GM15510 (cell line): Measurements from ENCODE around the gene CCNDBP1.

Source experiments
- POLR2A ChIP-seq: IDR thresholded peaks from 3 replicates; pipeline ENCODE4 v1.6.1; 2011; ENCODE audit warnings: borderline replicate concordance; ENCODE audit not compliant: insufficient read length; ENCODE audit errors: extremely low read depth

CCNDBP1 gene

DNA sequence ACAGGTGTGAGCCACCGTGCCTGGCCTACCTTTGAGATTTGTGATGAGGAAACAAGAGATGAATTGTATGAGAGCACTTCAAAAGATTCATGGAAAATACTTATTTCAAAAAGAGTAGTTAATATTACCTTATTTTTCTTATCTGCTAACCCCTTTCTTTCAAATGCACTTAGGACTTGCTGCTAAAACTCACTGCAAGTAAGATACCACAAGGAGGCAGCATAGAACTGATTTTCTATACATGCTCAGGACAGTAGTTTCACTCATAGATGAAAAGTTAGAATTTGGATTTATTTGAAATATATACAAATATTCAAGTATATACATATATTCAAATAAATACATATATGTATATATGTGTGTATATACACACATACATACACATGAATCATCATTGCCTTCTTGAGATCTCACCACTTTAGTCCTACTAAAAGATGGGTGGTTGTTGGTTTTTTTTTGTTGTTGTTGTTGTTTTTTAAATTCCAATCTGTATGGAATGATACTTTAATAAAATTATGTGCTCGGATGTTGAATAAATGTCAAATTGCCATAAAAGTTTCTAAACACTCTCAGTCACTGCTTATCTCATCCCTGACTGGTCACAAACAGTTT is 2.4 kb downstream of the CCNDBP1 start:
- no peak for TF ChIP-seq POLR2A

DNA sequence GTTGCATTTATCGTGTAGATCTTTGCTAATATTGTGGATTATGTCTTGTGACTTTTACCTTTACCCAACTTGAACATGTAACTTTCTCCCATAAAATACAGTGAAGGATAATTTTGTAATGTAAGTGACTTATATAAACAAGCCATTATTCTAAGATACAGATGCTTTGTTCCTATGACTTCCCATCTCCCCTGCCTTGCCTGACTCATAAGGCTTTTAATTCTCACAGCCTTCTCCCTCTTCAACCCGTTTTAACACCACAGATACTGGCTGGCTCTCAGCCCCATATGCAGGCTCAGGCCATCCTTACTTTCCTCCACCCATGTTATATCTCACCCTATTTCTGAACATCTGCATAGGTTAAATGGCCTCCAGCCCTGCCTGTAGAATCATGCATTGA is 4.1 kb downstream of the CCNDBP1 start:
- TF ChIP-seq POLR2A = no peak

DNA sequence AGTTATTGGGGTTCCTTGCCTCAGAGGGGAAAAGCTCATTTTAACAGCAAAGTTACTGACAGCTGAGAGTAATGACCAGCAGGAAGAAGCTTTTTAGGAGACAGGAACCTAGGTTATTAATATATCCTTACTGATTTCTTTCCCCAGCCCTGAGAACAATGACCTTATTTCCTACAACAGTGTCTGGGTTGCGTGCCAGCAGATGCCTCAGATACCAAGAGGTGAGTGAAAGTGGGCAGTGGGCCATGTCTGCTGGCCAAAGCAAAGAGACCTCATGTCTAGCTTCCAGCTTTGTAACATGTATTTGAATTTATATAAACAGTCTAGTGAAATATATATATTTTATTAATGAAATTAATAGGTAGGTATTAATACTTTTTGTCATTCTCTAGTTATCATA is 5.0 kb downstream of the CCNDBP1 start:
- no peak for TF ChIP-seq POLR2A

DNA sequence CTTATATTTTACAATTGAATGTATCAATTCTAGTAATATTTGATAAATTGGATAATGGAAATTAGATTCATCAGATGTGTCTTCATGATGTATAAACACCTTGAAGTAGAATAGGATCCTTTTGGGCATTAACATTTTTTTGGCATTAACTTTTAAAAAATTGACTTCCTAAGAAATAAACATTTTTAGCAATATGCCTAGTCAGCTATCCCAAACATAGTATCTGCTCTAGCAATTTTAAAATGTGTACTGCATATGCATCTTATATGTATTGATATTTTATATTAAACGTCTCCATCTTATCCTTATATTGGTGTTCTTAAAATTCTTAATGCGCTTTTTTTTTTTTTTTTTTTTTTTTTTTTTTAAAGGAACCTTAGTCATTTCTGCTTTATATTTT is 8.5 kb downstream of the CCNDBP1 start:
- TF ChIP-seq POLR2A = no peak

DNA sequence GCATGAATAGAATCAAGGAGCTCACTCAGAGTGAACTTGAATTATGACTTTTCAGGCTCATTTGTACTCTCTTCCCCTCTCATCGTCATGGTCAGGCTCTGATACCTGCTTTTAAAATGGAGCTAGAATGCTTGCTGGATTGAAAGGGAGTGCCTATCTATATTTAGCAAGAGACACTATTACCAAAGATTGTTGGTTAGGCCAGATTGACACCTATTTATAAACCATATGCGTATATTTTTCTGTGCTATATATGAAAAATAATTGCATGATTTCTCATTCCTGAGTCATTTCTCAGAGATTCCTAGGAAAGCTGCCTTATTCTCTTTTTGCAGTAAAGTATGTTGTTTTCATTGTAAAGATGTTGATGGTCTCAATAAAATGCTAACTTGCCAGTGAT is 9.6 kb downstream of the CCNDBP1 start:
- TF ChIP-seq POLR2A = no peak

DNA sequence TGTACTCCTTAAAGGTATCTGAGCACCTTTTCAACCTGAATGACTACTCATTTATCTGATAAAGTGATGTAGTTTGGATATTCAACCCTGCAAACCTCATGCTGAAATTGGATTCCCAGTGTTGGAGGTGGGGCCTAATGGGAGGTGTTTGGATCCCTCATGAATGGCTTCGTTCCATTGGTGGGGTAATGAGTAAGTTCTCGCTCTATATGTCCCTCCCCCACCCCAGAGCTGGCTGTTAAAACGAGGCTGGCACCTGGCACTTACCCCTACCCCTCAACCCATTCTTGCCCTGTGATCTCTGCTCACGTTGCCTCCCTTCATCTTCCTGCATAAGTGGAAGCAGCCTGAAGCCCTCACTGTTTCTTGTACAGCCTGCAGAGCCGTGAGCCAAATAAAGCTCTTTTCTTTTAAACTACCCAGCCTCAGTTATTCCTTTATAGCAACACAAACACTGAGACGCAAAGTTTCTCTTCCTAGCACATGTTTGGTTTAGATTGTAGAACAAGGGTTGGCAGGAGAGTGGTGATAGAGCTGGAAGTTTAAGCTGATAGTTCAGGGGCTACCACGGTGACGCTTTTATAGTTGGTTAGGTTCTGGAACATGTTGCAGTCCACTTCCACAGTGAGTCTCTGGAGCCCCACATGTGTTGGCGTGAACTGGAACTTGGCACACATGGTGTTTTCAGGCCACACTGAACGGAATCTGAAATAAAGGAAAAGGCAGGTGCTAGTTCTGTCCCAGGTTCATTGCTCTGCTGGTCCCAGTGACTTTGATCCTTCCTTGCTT is 11.8 kb downstream of the CCNDBP1 start:
- no peak for TF ChIP-seq POLR2A

DNA sequence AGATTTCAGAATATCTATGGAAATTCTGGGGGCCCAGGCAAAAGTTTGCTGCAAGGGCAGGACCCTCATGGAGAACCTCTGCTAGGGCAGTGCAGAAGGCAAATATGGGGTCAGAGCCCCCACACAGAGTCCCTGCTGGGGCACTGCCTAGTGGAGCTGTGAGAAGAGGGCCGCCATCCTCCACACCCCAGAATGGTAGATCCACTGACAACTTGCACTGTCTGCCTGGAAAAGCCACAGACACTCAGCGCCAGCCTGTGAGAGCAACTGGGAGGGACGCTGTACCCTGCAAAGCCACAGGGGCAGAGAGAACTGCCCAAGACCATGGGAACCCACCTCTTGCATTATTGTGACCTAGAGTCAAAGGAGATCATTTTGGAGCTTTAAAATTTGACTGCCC is 13.8 kb downstream of the CCNDBP1 start:
- no peak for TF ChIP-seq POLR2A

DNA sequence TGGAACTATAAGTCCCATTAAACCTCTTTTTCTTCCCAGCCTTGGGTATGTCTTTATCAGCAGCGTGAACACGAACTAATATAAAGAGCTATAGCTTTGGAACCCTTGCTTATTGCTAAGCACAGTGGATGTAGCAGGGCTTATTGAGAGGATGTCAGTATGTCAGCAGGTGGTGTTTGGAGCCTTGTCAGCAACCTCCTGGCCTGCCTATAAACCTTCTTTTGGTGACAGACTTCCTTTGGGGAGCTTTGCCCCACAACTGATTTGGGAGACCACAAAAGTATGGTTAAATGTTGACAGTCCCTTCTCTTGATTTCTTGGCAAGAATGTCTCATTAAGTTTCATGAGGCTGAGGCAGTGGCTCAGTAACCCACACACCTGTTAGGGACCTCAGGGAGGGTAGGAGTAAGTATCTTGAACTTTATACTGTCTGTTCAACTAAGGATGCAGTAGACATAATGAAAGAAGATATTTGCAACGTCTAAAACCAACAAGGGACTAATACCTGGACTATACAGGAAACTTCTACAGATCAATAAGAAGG is 14.8 kb downstream of the CCNDBP1 start:
- no peak for TF ChIP-seq POLR2A

DNA sequence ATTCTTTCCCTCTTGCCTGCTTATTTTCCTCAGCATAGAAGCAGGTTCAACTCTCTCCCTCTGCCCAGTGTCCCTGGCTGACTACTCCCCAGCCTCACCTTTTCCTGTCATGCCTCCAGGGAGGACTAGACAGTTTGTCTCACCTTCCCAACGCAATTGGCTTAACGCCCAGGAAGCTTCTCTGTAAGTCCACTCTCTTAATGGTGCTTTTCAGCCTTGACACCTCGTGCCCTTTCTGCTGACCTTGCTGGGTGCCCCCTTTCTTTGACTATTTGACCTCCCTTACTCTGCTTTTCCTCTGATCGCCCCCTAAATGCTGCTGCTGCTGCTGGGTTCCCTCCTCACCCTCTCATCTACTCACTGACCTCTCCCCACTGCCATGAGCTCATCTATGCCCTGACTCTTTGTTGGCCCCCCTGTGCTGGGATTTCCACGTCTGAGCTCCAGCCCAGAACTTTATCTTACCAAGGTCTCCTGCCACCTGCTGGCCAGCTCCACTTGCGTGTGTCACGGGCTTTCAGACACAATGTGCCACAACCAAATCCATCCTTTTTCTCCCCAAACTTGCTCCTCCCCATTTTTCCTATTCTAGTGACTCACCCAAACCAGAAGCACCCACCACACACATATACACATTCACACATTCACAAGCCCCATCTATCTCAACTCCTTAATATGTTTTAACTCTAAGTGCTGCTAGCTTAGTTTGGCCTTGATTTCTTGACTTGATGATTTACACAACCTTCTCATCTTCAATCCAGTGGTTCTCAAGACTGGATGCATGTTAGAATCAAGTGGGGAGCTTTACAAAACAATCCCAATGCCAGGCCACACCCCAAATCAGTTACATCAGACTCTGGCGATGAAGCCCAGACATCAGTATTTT is 19.1 kb downstream of the CCNDBP1 start:
- no peak for TF ChIP-seq POLR2A

DNA sequence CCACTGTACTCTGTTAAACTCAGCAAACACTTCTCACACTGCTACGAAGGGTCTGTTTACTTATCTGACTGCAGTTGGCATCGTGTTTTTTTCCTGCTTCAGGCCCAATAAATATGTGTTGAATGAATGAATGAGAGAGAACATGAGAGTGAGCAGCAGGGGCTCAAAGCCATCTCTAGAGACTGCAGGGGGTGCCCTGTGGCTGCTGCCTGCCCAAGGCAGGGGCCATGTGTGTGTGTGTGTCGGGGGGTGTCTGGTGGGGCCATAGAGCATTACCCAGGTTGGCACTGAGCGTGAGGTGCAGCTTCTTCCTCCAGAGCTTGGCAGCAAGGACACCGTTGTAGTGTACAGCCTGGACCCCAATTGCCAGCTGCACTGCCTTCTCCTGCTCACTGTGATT is 20.9 kb downstream of the CCNDBP1 start:
- no peak for TF ChIP-seq POLR2A

DNA sequence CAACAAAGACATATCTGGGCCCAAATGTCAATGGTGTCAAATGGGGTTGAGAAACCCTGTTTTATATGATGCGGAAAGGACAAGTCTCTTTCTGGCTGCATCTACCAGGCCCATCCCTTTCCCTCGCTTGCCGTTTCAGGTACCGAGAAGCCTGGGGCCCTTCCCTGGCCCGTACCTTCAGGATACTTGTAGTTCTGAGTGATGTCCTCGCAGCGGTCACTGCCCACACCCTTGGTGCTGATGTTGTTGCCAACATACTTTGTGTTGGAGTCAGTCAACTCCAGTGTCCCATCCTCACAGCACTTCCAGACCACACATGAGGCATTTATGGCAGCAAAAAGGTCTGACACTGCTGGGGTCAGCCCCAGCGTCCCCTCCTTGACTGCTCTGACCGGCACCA is 21.8 kb downstream of the CCNDBP1 start:
- TF ChIP-seq POLR2A = no peak

DNA sequence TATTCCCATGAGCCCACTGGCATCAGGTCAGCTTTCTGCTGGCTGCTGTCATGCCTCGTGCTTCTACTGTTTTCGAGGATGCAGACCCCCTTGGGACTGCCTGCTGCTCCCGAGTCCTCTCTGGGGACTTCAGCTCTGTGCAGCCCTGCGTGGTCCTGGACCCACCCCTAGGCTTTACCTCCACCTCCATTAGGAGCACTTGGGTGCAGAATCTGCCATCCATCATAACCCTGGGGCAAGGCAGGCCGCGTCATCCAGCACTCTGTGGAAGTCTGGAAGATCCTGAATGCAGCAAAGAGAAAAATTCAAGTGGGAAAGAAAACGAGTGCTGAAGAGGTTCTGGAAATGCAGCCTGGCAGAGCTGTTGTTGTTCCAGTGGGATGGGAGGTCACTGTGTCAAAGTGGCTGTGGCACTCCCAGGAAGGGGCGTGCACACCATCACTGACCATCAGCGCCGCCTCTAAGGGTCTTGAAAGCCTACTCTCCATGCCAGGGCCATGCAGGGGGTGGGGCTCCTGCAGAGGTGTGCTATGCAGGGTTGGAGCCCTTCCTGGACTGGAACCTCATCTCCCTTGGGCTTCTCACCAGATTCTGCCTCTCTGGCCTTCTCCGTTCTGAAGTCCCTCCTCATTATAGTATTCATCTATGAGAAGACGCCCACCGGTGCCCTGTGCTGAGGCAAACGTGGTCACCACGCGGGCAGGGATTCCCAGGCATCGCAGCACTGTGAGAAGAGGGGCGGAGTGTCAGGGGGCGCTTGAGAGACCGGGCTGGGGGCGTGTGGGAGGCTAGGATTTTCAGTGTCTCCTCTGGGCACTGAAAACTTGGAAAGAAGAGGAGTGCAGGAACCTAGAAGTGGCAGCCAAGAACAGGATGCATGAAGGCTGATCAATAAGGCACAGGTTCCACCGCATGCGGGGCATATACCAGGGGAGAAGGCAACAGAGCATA is 23.1 kb downstream of the CCNDBP1 start:
- TF ChIP-seq POLR2A = no peak

DNA sequence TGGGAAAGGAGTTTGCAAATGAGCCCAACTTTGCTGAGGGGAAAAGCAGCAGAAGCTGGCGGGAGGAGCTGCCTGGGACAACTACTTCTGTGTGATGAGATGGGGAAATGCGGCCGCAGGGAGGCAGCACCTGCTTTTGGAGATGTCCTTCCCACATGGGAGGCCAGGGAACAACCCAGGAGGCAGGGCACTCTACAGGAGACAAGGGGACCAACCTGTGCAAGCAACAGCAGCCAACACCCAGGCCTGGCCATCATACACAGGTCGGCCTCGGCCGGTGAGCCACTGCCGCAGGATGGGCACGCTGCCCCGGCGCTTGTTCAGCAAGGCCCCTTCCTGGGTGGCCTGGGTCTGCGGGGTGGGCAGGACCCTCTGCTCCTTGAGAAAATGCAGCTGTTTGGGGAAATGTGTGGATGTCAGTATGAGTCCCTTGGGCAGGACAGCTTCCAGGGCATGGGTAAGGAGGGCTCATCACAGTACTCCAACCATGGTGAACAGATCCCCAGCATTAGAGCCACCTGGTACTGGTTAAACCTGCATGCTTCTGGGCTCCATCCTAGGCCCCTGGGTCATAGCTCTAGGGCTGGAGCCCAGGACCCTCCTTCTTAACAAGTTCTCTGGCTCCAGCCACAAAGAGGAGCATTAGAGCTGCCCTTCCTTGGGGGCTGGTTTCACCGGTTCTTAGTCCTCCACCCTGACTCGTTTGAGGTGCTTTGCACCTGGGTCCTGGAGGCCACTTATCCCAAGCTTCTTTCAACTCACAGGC is 24.0 kb downstream of the CCNDBP1 start:
- TF ChIP-seq POLR2A = no peak
